H9 (cell line): ENCODE measurements around the gene TRIM17. TPM values are rescaled to one million over a fixed set of nuclear protein-coding genes. Genes with fewer than 3 reads are reported as not detected.

Experiments
- DNase-seq: peaks from one replicate; pipeline ENCODE4 v3.0.0-alpha.2; 2017
- H2AFZ ChIP-seq: one replicate; pipeline ENCODE4 v1.6.1; 2013; ENCODE audit warnings: mild to moderate bottlenecking, low read length, control low read depth, moderate library complexity
- H2AK5ac ChIP-seq: 2 replicates; pipeline ENCODE4 v1.6.1; 2013; ENCODE audit warnings: low read length, control low read depth, mixed read lengths; ENCODE audit not compliant: insufficient read length
- H2BK120ac ChIP-seq: one replicate; pipeline ENCODE4 v1.6.1; 2013; ENCODE audit warnings: low read depth, mild to moderate bottlenecking, low read length, control low read depth, inconsistent platforms; ENCODE audit not compliant: poor library complexity, severe bottlenecking
- H2BK12ac ChIP-seq: 2 replicates; pipeline ENCODE4 v1.6.1; 2013; ENCODE audit warnings: low read length, control low read depth, mixed read lengths, low read depth; ENCODE audit not compliant: insufficient read length
- H2BK15ac ChIP-seq: 2 replicates; pipeline ENCODE4 v1.6.1; 2013; ENCODE audit warnings: low read depth, low read length, control low read depth
- H2BK20ac ChIP-seq: one replicate; pipeline ENCODE4 v1.6.1; 2013; ENCODE audit warnings: low read depth, mild to moderate bottlenecking, low read length, control low read depth, inconsistent platforms; ENCODE audit not compliant: poor library complexity, severe bottlenecking
- H2BK5ac ChIP-seq: 2 replicates; pipeline ENCODE4 v1.6.1; 2013; ENCODE audit warnings: low read length, control low read depth, mixed read lengths; ENCODE audit not compliant: insufficient read length
- H3K14ac ChIP-seq: 2 replicates; pipeline ENCODE4 v1.6.1; 2013; ENCODE audit warnings: low read length, control low read depth; ENCODE audit not compliant: insufficient read depth
- H3K18ac ChIP-seq: 2 replicates; pipeline ENCODE4 v1.6.1; 2013; ENCODE audit warnings: low read depth, mild to moderate bottlenecking, mixed read lengths, low read length, control low read depth; ENCODE audit not compliant: insufficient read length
- H3K23ac ChIP-seq: 2 replicates; pipeline ENCODE4 v1.6.1; 2013; ENCODE audit warnings: low read length, control low read depth, mixed read lengths, low read depth; ENCODE audit not compliant: insufficient read length
- H3K23me2 ChIP-seq: 2 replicates; pipeline ENCODE4 v1.6.1; 2013; ENCODE audit warnings: low read depth, mild to moderate bottlenecking, mixed read lengths, low read length, control low read depth; ENCODE audit not compliant: insufficient read length, poor library complexity, severe bottlenecking
- H3K27ac ChIP-seq: 2 replicates; pipeline ENCODE4 v1.5.1; 2013; ENCODE audit warnings: low read length, control low read depth, mixed read lengths, low read depth; ENCODE audit not compliant: insufficient read length
- H3K27me3 ChIP-seq: 2 replicates; pipeline ENCODE4 v1.6.1; 2013; ENCODE audit warnings: low read length, control low read depth, inconsistent platforms; ENCODE audit not compliant: insufficient read depth
- H3K4ac ChIP-seq: 2 replicates; pipeline ENCODE4 v1.6.1; 2013; ENCODE audit warnings: low read depth, mild to moderate bottlenecking, control low read depth, inconsistent platforms, low read length, moderate library complexity
- H3K4me1 ChIP-seq: 2 replicates; pipeline ENCODE4 v1.6.1; 2013; ENCODE audit warnings: low read length, control low read depth, inconsistent platforms; ENCODE audit not compliant: insufficient read depth
- H3K4me2 ChIP-seq: 2 replicates; pipeline ENCODE4 v1.6.1; 2013; ENCODE audit warnings: low read length, control low read depth, mixed read lengths; ENCODE audit not compliant: insufficient read length, insufficient read depth
- H3K56ac ChIP-seq: 2 replicates; pipeline ENCODE4 v1.6.1; 2013; ENCODE audit warnings: low read depth, mild to moderate bottlenecking, mixed read lengths, low read length, control low read depth; ENCODE audit not compliant: insufficient read length
- H3K79me1 ChIP-seq: 2 replicates; pipeline ENCODE4 v1.6.1; 2013; ENCODE audit warnings: low read depth, mild to moderate bottlenecking, moderate library complexity, low read length, control low read depth, inconsistent platforms; ENCODE audit not compliant: insufficient read depth, poor library complexity, severe bottlenecking
- H3K79me2 ChIP-seq: 2 replicates; pipeline ENCODE4 v1.6.1; 2013; ENCODE audit warnings: low read length, control low read depth, inconsistent platforms; ENCODE audit not compliant: insufficient read depth
- H3K9ac ChIP-seq: 2 replicates; pipeline ENCODE4 v1.6.1; 2013; ENCODE audit warnings: low read length, control low read depth, mixed read lengths; ENCODE audit not compliant: insufficient read length; ENCODE audit errors: extremely low read depth
- H3K9me3 ChIP-seq: one replicate; pipeline ENCODE4 v1.6.1; 2013; ENCODE audit warnings: low read depth, low read length, inconsistent platforms; ENCODE audit not compliant: control insufficient read depth
- H3T11ph ChIP-seq: one replicate; pipeline ENCODE4 v1.6.1; 2013; ENCODE audit warnings: mild to moderate bottlenecking, low read length, control low read depth, inconsistent platforms
- H4K20me1 ChIP-seq: one replicate; pipeline ENCODE4 v1.6.1; 2013; ENCODE audit not compliant: control insufficient read depth, insufficient read length, insufficient read depth
- H4K5ac ChIP-seq: 2 replicates; pipeline ENCODE4 v1.6.1; 2013; ENCODE audit warnings: low read depth, mild to moderate bottlenecking, mixed read lengths, low read length, control low read depth; ENCODE audit not compliant: insufficient read length
- H4K8ac ChIP-seq: replicated peaks from 2 replicates; pipeline ENCODE4 v1.6.1; 2013; ENCODE audit warnings: low read length, control low read depth, mixed read lengths, low read depth; ENCODE audit not compliant: insufficient read length
- H4K91ac ChIP-seq: 2 replicates; pipeline ENCODE4 v1.6.1; 2013; ENCODE audit warnings: low read depth, mild to moderate bottlenecking, moderate library complexity, mixed read lengths, low read length, control low read depth; ENCODE audit not compliant: insufficient read length
- H3K27ac Mint-ChIP-seq, 3 experiments: 2 replicates in 2 of 3; 3 replicates in 1 of 3; pipeline ENCODE4 v1.8.0; 2020 to 2021; ENCODE audit warnings: mixed read lengths in 3 of 3, mild to moderate bottlenecking in 1 of 3, moderate library complexity in 1 of 3
- H3K27me3 Mint-ChIP-seq: 2 replicates; pipeline ENCODE4 v1.8.0; 2021; ENCODE audit warnings: low read depth, mild to moderate bottlenecking, moderate library complexity, mixed read lengths
- H3K36me3 Mint-ChIP-seq, 3 experiments: 2 replicates in 2 of 3; 3 replicates in 1 of 3; pipeline ENCODE4 v1.8.0; 2020 to 2021; ENCODE audit warnings: low read depth in 3 of 3, mixed read lengths in 3 of 3; ENCODE audit not compliant: insufficient read depth in 1 of 3
- H3K4me1 Mint-ChIP-seq, 2 experiments: 2 replicates each; pipeline ENCODE4 v1.8.0; 2020; ENCODE audit warnings: mixed read lengths in 2 of 2
- H3K4me3 Mint-ChIP-seq, 2 experiments: 2 replicates in 1 of 2; 3 replicates in 1 of 2; pipeline ENCODE4 v1.8.0; 2020 to 2021; ENCODE audit warnings: mild to moderate bottlenecking in 2 of 2, mixed read lengths in 2 of 2, moderate library complexity in 1 of 2
- H3K9me3 Mint-ChIP-seq, 2 experiments: 2 replicates in 1 of 2; 3 replicates in 1 of 2; pipeline ENCODE4 v1.8.0; 2020; ENCODE audit warnings: mild to moderate bottlenecking in 2 of 2, mixed read lengths in 2 of 2, moderate library complexity in 1 of 2
- CTCF ChIP-seq: fragments of 200-600 bp; sonication (generic); conservative IDR thresholded peaks from 3 replicates; pipeline ENCODE4 v1.8.0; 2021; ENCODE audit warnings: antibody characterized with exemption, mild to moderate bottlenecking
- WGBS: extraction: QIAGEN DNeasy Blood & Tissue Kit; methylation state at CpG from one replicate; pipeline ENCODE4 v1.1.7; 2013; ENCODE audit warnings: missing lambda C conversion rate, low lambda C conversion rate, mixed read lengths; ENCODE audit not compliant: insufficient read length; ENCODE audit errors: extremely low coverage; 5-methylcytosine and 5-hydroxymethylcytosine counted together
- total RNA-seq: library from RNA; stranded (reverse); gene quantifications from 2 replicates; pipeline ENCODE4 v1.2.1, GENCODE V29; 2021

The TRIM17 gene
- total RNA-seq, 1 experiment from 2014 or later: 2.8 TPM

GRCh38 chr1:228413241-228414010 is 3.2 kb downstream of the TRIM17 start:
- DNase-seq: no peak
- Histone ChIP-seq H3K23ac (no peak overlapping the region), H4K5ac (no peak overlapping the region), H2BK5ac (no peak overlapping the region), H3K14ac (no peak overlapping the region), H2BK120ac (no peak overlapping the region), H3K9me3 (no peaks in the 10 kb centered on the region), H4K8ac (no peak overlapping the region), H3K4ac (no peak overlapping the region), H4K20me1 (peaks cover 2% of the 10 kb centered on the region), H3K79me1 (no peaks in the 10 kb centered on the region), H3K9ac (no peak overlapping the region), H3K27ac (no peak overlapping the region), H2BK20ac (no peak overlapping the region), H3T11ph (no peak overlapping the region), H3K4me1 (no peaks in the 10 kb centered on the region), H2BK12ac (no peak overlapping the region), H3K4me2 (no peak overlapping the region), H3K56ac (no peak overlapping the region), H3K18ac (no peak overlapping the region), H2BK15ac (no peak overlapping the region), H3K23me2 (no peaks in the 10 kb centered on the region), H3K27me3 (peaks cover 19% of the 10 kb centered on the region; the same call in 1 of the 2 replicates), H3K79me2 (no peaks in the 10 kb centered on the region), H2AK5ac (no peak overlapping the region), H4K91ac (no peak overlapping the region), H2AFZ (no peak overlapping the region)
- Mint-ChIP-seq H3K27ac (no peak overlapping the region), H3K36me3 (peaks cover 3 to 10% (median 3%) of the 10 kb centered on the region in 3 experiments; a peak in 6 of 7 replicates), H3K4me3 (no peak overlapping the region), H3K4me1 (peaks cover 17 to 21% of the 10 kb centered on the region in 2 experiments), H3K27me3 (peaks cover 50% of the 10 kb centered on the region), H3K9me3 (no peaks in the 10 kb centered on the region)
- TF ChIP-seq CTCF: no peak
- no CpG with 5 or more reads among the region's 10 CpGs for WGBS
